Body of pancreas (tissue), 4 donors: ENCODE measurements around the gene LRRC70. TPM values are rescaled to one million over a fixed set of nuclear protein-coding genes. Genes with fewer than 3 reads are reported as not detected.

ENCODE experiments used
- ATAC-seq: fragments of 150-250 bp; one replicate; pipeline ENCODE4 v1.9.1; 2016
- DNase-seq, 4 donors: peaks; one replicate each; pipeline ENCODE4 v3.0.0-alpha.2; 2019
- H3K27ac ChIP-seq, 4 donors: fragments of 200-600 bp; sonication (generic); 1 replicate in 3 of 4; 2 replicates in 1 of 4; pipeline versions ENCODE4 v1.5.1 to v1.6.1; 2016 to 2019; ENCODE audit warnings: mild to moderate bottlenecking in 1 of 4, mixed read lengths in 1 of 4, moderate library complexity in 1 of 4
- H3K27me3 ChIP-seq, 2 donors: fragments of 200-600 bp; sonication (generic); one replicate each; pipeline ENCODE4 v1.6.0; 2016; ENCODE audit warnings: mild to moderate bottlenecking in 1 of 2
- H3K36me3 ChIP-seq, 2 donors: fragments of 200-600 bp; sonication (generic); replicated peaks in 1 of 2; 2 replicates each; pipeline ENCODE4 v1.5.1; 2016; ENCODE audit warnings: low read depth in 2 of 2; ENCODE audit not compliant: insufficient read depth in 1 of 2
- H3K4me1 ChIP-seq: fragments of 200-600 bp; sonication (generic); one replicate; pipeline ENCODE4 v1.6.0; 2016
- H3K4me3 ChIP-seq, 2 donors: fragments of 200-600 bp; sonication (generic); 1 replicate in 1 of 2; 2 replicates in 1 of 2; pipeline ENCODE4 v1.5.1; 2016 to 2019
- H3K9me3 ChIP-seq, 3 donors: fragments of 200-600 bp; sonication (generic); 1 replicate in 2 of 3; 2 replicates in 1 of 3; pipeline ENCODE4 v1.5.1; 2016
- POLR2A ChIP-seq, 3 donors: fragments of 450-650 bp; IDR thresholded peaks; one replicate each; pipeline ENCODE4 v1.6.1; 2016; ENCODE audit warnings: antibody characterized with exemption in 3 of 3, mild to moderate bottlenecking in 2 of 3
- WGBS, 2 donors: methylation state at CpG; one replicate each; pipeline ENCODE4 v1.1.5; 2017; 5-methylcytosine and 5-hydroxymethylcytosine counted together
- intact Hi-C: fragments of 100-400 bp; cut with DNase I; formaldehyde crosslinking; loops from one replicate; pipeline ENCODE4 v1.15.1; 2023
- total RNA-seq, 2 donors: library from RNA; depleted of rRNA; stranded (reverse); fragments of >200 nt; gene quantifications; one replicate each; pipeline ENCODE4 v1.1.0, GENCODE V29; 2016
- TF ChIP-seq, protein P1 (sequence below), 7 experiments: fragments of 450-650 bp in 4 of 7; fragments of 200-600 bp in 3 of 7; sonication (generic) in 3 of 7; IDR thresholded peaks; one replicate each; pipeline ENCODE4 v1.5.1; 2016 to 2019; ENCODE audit warnings: antibody characterized with exemption in 7 of 7

The LRRC70 gene
- total RNA-seq, 2 donors from 2014 or later = 0.99 to 4.7 TPM

DNA sequence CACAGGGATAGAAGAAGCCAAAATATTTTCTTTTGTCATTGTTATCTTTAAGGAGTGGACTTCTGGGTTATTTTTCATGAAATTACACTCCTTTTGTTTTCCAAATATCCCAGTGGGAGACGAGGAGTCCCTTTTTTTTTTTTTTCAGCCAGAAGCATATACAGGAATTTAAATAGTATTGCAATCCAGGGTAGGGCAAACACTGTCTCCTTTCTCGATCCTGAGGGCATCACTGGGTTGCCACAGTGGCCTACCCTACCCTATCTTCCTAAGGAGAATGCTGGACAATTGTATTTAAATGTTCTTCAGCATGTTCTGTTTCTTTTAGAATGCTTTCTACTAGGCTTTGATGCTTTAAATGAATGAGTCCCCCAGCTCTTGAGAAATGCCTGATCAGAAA is 47.9 kb downstream of the LRRC70 start:
- Histone ChIP-seq H3K36me3 (no peaks in the 10 kb centered on the region), H3K27me3 (no peaks in the 10 kb centered on the region), H3K9me3 (no peaks in the 10 kb centered on the region), H3K27ac (no peak overlapping the region), H3K4me3 (no peak overlapping the region), H3K4me1 (no peaks in the 10 kb centered on the region)
- DNase-seq (no peak), ATAC-seq (no peak)
- no peak for TF ChIP-seq POLR2A (IDR thresholded peaks at IDR 0.05)
- TF ChIP-seq, protein P1, sequence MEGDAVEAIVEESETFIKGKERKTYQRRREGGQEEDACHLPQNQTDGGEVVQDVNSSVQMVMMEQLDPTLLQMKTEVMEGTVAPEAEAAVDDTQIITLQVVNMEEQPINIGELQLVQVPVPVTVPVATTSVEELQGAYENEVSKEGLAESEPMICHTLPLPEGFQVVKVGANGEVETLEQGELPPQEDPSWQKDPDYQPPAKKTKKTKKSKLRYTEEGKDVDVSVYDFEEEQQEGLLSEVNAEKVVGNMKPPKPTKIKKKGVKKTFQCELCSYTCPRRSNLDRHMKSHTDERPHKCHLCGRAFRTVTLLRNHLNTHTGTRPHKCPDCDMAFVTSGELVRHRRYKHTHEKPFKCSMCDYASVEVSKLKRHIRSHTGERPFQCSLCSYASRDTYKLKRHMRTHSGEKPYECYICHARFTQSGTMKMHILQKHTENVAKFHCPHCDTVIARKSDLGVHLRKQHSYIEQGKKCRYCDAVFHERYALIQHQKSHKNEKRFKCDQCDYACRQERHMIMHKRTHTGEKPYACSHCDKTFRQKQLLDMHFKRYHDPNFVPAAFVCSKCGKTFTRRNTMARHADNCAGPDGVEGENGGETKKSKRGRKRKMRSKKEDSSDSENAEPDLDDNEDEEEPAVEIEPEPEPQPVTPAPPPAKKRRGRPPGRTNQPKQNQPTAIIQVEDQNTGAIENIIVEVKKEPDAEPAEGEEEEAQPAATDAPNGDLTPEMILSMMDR (IDR thresholded peaks at IDR 0.05) = no peak
- WGBS, 2 donors = 84 to 88% methylated on average over 2 of the region's 2 CpGs
- intact Hi-C loops = no loop called here

DNA sequence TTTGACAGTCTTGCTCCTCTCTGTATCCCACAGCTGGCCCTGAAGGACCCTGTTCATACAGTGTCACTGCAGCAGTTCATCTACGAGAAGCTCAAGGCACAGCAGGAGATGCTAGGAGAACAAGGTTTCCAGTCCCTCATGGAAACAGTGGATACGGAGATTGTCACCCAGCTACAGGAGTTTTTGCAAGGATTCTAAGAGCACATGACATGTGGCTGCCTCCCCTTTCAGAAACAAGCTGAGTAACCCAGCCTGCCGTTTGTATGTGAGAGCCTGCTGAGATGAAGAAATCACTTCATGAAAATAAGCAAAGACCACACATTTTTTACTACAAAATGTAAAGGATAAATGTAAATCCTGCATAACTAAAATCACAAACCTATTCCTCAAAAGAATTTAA is 48.5 kb downstream of the LRRC70 start:
- Histone ChIP-seq H3K27me3 (no peaks in the 10 kb centered on the region), H3K4me3 (no peak overlapping the region), H3K9me3 (no peaks in the 10 kb centered on the region), H3K27ac (no peak overlapping the region), H3K36me3 (no peaks in the 10 kb centered on the region), H3K4me1 (no peaks in the 10 kb centered on the region)
- whole genome bisulfite sequencing, 2 donors = 82 to 86% methylated on average over 3 of the region's 3 CpGs
- TF ChIP-seq, protein P1 (IDR thresholded peaks at IDR 0.05) = no peak
- TF ChIP-seq POLR2A (IDR thresholded peaks at IDR 0.05) = no peak
- intact Hi-C loops = no loop called here
- ATAC-seq (no peak), DNase-seq (no peak)

DNA sequence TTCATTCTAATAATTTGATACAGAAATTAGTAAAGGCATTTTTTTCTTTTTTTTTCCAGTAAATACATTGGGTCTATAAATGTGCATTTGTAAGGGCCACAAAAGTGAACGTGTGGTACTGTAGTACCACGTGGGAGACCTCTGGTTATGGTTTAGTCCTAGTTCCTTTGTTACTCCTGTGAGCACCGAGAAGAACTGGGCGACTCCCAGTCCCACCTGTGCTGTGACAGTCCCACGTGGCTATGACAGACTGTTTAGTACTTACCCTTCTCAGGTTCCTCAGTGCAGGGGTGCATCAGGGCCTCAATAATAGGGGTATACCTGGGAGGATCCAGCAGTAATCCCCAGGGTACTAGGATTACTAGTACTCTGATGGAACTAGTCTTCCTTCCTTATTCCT is 49.3 kb downstream of the LRRC70 start:
- H3K27ac ChIP-seq = no peak overlapping the region
- DNase-seq (no peak), ATAC-seq (no peak)
- WGBS, 2 donors = 85 to 89% methylated on average over 5 of the region's 5 CpGs
- H3K36me3 ChIP-seq = no peaks in the 10 kb centered on the region
- no peaks in the 10 kb centered on the region for H3K27me3 ChIP-seq
- intact Hi-C loops = no loop called here
- H3K4me3 ChIP-seq = no peak overlapping the region
- TF ChIP-seq, protein P1 (IDR thresholded peaks at IDR 0.05) = no peak
- no peak for TF ChIP-seq POLR2A (IDR thresholded peaks at IDR 0.05)
- no peaks in the 10 kb centered on the region for H3K9me3 ChIP-seq
- H3K4me1 ChIP-seq = no peaks in the 10 kb centered on the region

Other genes starting within 250 kb of the LRRC70 start
- 10 to 100 TPM in 1 of 2 donors, 1 to 10 TPM in 1; 5.9 to 21.8 TPM for gene DIMT1, start 174.9 kb upstream of the LRRC70 start, total RNA-seq
- gene IPO11, start 166.1 kb upstream of the LRRC70 start, total RNA-seq = 10 to 100 TPM; 10.9 to 13.2 TPM